Panc1 (cell line): ENCODE measurements around the gene ZMAT5. TPM values are rescaled to one million over a fixed set of nuclear protein-coding genes. Genes with fewer than 3 reads are reported as not detected.

Experiments used
- ATAC-seq: fragments of 200-7000 bp; cut with Tn5 transposase; 2 replicates; pipeline ENCODE4 v1.9.1; 2020; ENCODE audit warnings: mild to moderate bottlenecking, moderate library complexity
- BruUV-seq: library from RNA; stranded (reverse); fragments of 400-500 nt; replicated peaks from 2 replicates; lab custom pipeline; 2021; lab: Mats Ljungman, UMichigan
- CTCF ChIA-PET: fragments of 300-600 bp; sonication (Branson Sonifier 250); formaldehyde crosslinking; loops from one replicate; lab custom pipeline; 2022; ENCODE audit warnings: antibody characterized with exemption; lab: Charles Lee
- POLR2A ChIA-PET: fragments of 300-600 bp; sonication (Branson Sonifier 250); formaldehyde crosslinking; loops from one replicate; lab custom pipeline; 2022; ENCODE audit warnings: antibody characterized with exemption; lab: Charles Lee
- DNase-seq: peaks from one replicate; pipeline ENCODE4 v3.0.0-alpha.2; 2010; ENCODE audit warnings: low read depth, low spot score
- H3K27ac ChIP-seq: 2 replicates; pipeline ENCODE4 v1.5.1; 2011; ENCODE audit warnings: mild to moderate bottlenecking, low read length, inconsistent platforms
- H3K27me3 ChIP-seq: fragments of 200-500 bp; sonication (Bioruptor generic); 2 replicates; pipeline ENCODE4 v1.6.0; 2014; ENCODE audit warnings: low read length, inconsistent platforms; ENCODE audit not compliant: control insufficient read depth, insufficient read depth
- H3K36me3 ChIP-seq: fragments of 200-500 bp; sonication (Bioruptor generic); 2 replicates; pipeline ENCODE4 v1.5.1; 2014; ENCODE audit warnings: inconsistent platforms, mild to moderate bottlenecking, low read length, moderate library complexity; ENCODE audit not compliant: control insufficient read depth, insufficient read depth
- H3K4me1 ChIP-seq: 2 replicates; pipeline ENCODE4 v1.5.1; 2011; ENCODE audit warnings: inconsistent platforms, mild to moderate bottlenecking, low read length, moderate library complexity; ENCODE audit not compliant: control insufficient read depth, insufficient read depth
- H3K4me3 ChIP-seq, 2 experiments: 2 replicates each; pipeline ENCODE4 v1.5.1; 2011 to 2012; ENCODE audit warnings: low read depth in 2 of 2, low read length in 2 of 2, mild to moderate bottlenecking in 2 of 2, inconsistent platforms in 1 of 2, moderate library complexity in 1 of 2
- H3K9me3 ChIP-seq: fragments of 200-500 bp; sonication (Bioruptor generic); 2 replicates; pipeline ENCODE4 v1.5.1; 2014; ENCODE audit warnings: low read depth, mild to moderate bottlenecking, inconsistent platforms, low read length, moderate library complexity; ENCODE audit not compliant: control insufficient read depth, insufficient read depth
- POLR2AphosphoS5 ChIP-seq: IDR thresholded peaks from 2 replicates; pipeline ENCODE4 v1.6.1; 2012; ENCODE audit warnings: mild to moderate bottlenecking, low read depth, low read length, moderate library complexity
- SIN3A ChIP-seq: IDR thresholded peaks from 2 replicates; pipeline ENCODE4 v1.6.1; 2012; ENCODE audit warnings: low read depth, mild to moderate bottlenecking, low read length, moderate library complexity, borderline replicate concordance; ENCODE audit not compliant: insufficient read depth
- TCF7L2 ChIP-seq: IDR thresholded peaks from 2 replicates; pipeline ENCODE4 v1.6.1; 2011; ENCODE audit warnings: mild to moderate bottlenecking, low read depth, low read length, inconsistent platforms
- in situ Hi-C: cut with HindIII; loops from 2 replicates; pipeline ENCODE4 v1.10.0; 2016; ENCODE audit warnings: low sequenced_read_pairs, low pct_unique_long_range_greater_than_20kb
- intact Hi-C: fragments of 100-400 bp; cut with micrococcal nuclease; formaldehyde crosslinking; loops from one replicate; pipeline ENCODE4 v1.10.0; 2022; ENCODE audit not compliant: unreplicated experiment
- total RNA-seq: library from RNA; stranded (reverse); gene quantifications from one replicate; pipeline ENCODE4 v1.2.1, GENCODE V29; 2021; ENCODE audit not compliant: unreplicated experiment
- TF ChIP-seq, protein P1 (sequence below), 2 experiments: IDR thresholded peaks; 2 replicates each; pipeline ENCODE4 v1.6.1; 2011 to 2012; ENCODE audit warnings: low read depth in 2 of 2, control low read depth in 1 of 2, low read length in 1 of 2, mild to moderate bottlenecking in 1 of 2, moderate library complexity in 1 of 2; ENCODE audit not compliant: insufficient read depth in 1 of 2
- TF ChIP-seq, protein P2 (sequence below): fragments of 450-650 bp; IDR thresholded peaks from 2 replicates; pipeline ENCODE4 v1.5.1; 2017; ENCODE audit warnings: mild to moderate bottlenecking

Gene ZMAT5
- total RNA-seq, 1 experiment from 2014 or later = 22.4 TPM

DNA sequence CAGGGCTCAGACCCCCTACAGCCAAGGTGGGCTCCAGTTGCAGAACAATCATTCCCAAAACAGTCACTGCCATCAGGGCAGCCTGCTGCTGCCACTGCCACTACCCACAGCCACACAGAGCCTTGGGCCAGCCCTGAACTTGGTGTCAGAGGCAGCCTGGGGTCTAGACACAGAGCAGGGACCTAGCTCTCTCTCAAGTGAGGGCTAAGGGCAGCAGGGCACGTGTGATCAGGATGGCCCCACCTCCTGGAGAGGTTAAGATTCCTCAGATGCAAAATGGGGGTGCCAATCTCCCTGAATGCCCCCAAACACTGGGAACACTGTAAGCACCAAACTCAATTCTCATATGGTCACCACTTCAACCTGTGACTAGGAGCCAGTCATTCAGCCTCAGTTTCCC lies 31.4 kb downstream of the ZMAT5 start:
- Histone ChIP-seq H3K4me1 (peaks cover 2% of the 10 kb centered on the region; the same call in 1 of the 2 replicates), H3K9me3 (no peaks in the 10 kb centered on the region), H3K4me3 (no peak overlapping the region), H3K27me3 (no peaks in the 10 kb centered on the region), H3K36me3 (no peaks in the 10 kb centered on the region), H3K27ac (no peak overlapping the region)
- ChIA-PET POLR2A (no interaction called here), CTCF (no interaction called here)
- TF ChIP-seq, protein P1, sequence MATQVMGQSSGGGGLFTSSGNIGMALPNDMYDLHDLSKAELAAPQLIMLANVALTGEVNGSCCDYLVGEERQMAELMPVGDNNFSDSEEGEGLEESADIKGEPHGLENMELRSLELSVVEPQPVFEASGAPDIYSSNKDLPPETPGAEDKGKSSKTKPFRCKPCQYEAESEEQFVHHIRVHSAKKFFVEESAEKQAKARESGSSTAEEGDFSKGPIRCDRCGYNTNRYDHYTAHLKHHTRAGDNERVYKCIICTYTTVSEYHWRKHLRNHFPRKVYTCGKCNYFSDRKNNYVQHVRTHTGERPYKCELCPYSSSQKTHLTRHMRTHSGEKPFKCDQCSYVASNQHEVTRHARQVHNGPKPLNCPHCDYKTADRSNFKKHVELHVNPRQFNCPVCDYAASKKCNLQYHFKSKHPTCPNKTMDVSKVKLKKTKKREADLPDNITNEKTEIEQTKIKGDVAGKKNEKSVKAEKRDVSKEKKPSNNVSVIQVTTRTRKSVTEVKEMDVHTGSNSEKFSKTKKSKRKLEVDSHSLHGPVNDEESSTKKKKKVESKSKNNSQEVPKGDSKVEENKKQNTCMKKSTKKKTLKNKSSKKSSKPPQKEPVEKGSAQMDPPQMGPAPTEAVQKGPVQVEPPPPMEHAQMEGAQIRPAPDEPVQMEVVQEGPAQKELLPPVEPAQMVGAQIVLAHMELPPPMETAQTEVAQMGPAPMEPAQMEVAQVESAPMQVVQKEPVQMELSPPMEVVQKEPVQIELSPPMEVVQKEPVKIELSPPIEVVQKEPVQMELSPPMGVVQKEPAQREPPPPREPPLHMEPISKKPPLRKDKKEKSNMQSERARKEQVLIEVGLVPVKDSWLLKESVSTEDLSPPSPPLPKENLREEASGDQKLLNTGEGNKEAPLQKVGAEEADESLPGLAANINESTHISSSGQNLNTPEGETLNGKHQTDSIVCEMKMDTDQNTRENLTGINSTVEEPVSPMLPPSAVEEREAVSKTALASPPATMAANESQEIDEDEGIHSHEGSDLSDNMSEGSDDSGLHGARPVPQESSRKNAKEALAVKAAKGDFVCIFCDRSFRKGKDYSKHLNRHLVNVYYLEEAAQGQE (IDR thresholded peaks at IDR 0.05; ENCODE audit: insufficient read depth in 1 of 2, low read depth in 2 of 2, low read length in 1 of 2) = no peak
- TF ChIP-seq TCF7L2 = no peak
- TF ChIP-seq POLR2AphosphoS5 = no peak
- TF ChIP-seq, protein P2, sequence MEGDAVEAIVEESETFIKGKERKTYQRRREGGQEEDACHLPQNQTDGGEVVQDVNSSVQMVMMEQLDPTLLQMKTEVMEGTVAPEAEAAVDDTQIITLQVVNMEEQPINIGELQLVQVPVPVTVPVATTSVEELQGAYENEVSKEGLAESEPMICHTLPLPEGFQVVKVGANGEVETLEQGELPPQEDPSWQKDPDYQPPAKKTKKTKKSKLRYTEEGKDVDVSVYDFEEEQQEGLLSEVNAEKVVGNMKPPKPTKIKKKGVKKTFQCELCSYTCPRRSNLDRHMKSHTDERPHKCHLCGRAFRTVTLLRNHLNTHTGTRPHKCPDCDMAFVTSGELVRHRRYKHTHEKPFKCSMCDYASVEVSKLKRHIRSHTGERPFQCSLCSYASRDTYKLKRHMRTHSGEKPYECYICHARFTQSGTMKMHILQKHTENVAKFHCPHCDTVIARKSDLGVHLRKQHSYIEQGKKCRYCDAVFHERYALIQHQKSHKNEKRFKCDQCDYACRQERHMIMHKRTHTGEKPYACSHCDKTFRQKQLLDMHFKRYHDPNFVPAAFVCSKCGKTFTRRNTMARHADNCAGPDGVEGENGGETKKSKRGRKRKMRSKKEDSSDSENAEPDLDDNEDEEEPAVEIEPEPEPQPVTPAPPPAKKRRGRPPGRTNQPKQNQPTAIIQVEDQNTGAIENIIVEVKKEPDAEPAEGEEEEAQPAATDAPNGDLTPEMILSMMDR = no peak
- TF ChIP-seq SIN3A = no peak
- ATAC-seq (peak; percentile 19; the same call in 1 of the 2 replicates), DNase-seq (no peak)
- in situ Hi-C loops = no loop called here
- intact Hi-C loops = no loop called here
- BruUV-seq = no TSS peak

DNA sequence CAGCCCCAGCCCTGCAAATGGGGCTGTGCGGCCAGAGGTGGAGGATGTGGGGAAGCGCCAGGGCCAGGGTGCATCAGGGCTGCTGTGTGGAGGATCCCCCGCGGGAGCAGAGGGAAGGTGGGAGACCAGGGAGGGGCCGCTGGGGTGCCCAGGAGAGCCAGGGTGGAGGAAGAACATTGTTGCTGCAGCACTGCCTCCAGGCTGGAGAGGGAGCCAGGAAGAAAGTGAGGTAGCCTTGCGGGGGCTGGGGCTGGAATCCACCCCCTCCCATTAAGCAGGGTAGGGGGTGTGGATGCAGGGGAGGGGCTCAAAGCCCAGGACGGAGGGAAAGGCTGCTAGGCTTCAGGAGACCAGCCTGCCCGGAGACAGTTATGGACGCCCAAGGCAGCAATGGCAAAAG lies 32.0 kb downstream of the ZMAT5 start:
- ChIA-PET POLR2A (no interaction called here), CTCF (no interaction called here)
- TF ChIP-seq TCF7L2 (no peak), SIN3A (no peak), POLR2AphosphoS5 (no peak)
- TF ChIP-seq, protein P2 = no peak
- TF ChIP-seq, protein P1 (IDR thresholded peaks at IDR 0.05; ENCODE audit: insufficient read depth in 1 of 2, low read depth in 2 of 2, low read length in 1 of 2) = no peak
- no peak overlapping the region for H3K4me3 ChIP-seq
- intact Hi-C loops = no loop called here
- BruUV-seq = no TSS peak
- no peaks in the 10 kb centered on the region for H3K27me3 ChIP-seq
- no peaks in the 10 kb centered on the region for H3K9me3 ChIP-seq
- H3K36me3 ChIP-seq = no peaks in the 10 kb centered on the region
- H3K4me1 ChIP-seq = peaks cover 2% of the 10 kb centered on the region; the same call in 1 of the 2 replicates
- in situ Hi-C loops = no loop called here
- H3K27ac ChIP-seq = no peak overlapping the region
- no peak for ATAC-seq
- DNase-seq = no peak
